ENCODE results near the gene BRF1.

The BRF1 gene

DNA sequence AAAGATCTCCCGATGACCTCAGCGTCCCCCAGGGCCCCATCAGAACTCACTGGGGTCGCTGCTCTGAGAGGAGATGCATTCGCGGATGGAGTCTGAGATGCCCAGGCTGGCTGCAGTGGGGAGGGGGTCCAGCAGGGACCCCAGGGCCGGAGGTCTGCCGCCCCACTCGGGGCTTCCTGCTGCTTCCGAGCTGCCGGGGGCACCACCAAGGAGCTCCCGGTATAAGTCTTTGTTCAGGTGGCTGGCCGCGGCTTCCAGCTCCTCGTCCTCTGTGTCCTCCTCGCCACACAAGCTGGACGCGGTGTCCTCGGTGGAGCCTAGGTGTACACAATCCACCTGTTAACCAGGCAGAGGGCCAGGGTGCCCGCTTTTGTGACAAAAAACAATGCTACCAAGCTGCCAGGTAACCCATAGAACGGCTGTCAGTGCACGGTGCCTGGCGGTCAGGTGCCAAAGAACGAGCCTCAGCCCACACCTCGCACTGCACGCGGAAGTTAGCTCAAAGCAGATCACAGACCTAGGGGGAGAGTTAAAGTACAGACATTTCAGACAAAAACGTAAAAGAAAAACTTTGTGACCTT, 79.1 kb downstream of the BRF1 start:
- Histone ChIP-seq H3K9ac (ENCODE audit: low read depth, low read length, poor library complexity, severe bottlenecking) (no peak overlapping the region), H3K79me2 (ENCODE audit: insufficient read depth, low read length) (no peaks in the 10 kb centered on the region), H3K4me3 (ENCODE audit: low read length, poor library complexity, severe bottlenecking) (no peak overlapping the region), H3K27me3 (ENCODE audit: insufficient read depth, low read length, poor library complexity, severe bottlenecking) (no peaks in the 10 kb centered on the region), H3K9me2 (replicated peaks; ENCODE audit: low read depth, low read length) (no peaks in the 10 kb centered on the region), H3F3A (ENCODE audit: low read depth) (no peaks in the 10 kb centered on the region), H3K4me1 (ENCODE audit: insufficient read depth, low read length, poor library complexity, severe bottlenecking) (no peaks in the 10 kb centered on the region), H3K36me3 (ENCODE audit: insufficient read depth, low read length) (peaks cover 96% of the 10 kb centered on the region; the same call in 1 of the 2 replicates), H4K20me1 (ENCODE audit: insufficient read depth, low read length, poor library complexity, severe bottlenecking) (no peaks in the 10 kb centered on the region), H2AFZ (ENCODE audit: low read length) (no peak overlapping the region), H3K4me2 (ENCODE audit: low read depth, low read length, poor library complexity, severe bottlenecking) (no peak overlapping the region), H3K9me3 (ENCODE audit: insufficient read depth, low read depth, low read length) (no peaks in the 10 kb centered on the region)
- TF ChIP-seq, protein P1, sequence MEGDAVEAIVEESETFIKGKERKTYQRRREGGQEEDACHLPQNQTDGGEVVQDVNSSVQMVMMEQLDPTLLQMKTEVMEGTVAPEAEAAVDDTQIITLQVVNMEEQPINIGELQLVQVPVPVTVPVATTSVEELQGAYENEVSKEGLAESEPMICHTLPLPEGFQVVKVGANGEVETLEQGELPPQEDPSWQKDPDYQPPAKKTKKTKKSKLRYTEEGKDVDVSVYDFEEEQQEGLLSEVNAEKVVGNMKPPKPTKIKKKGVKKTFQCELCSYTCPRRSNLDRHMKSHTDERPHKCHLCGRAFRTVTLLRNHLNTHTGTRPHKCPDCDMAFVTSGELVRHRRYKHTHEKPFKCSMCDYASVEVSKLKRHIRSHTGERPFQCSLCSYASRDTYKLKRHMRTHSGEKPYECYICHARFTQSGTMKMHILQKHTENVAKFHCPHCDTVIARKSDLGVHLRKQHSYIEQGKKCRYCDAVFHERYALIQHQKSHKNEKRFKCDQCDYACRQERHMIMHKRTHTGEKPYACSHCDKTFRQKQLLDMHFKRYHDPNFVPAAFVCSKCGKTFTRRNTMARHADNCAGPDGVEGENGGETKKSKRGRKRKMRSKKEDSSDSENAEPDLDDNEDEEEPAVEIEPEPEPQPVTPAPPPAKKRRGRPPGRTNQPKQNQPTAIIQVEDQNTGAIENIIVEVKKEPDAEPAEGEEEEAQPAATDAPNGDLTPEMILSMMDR (conservative IDR thresholded peaks at IDR 0.05; ENCODE audit: low read length): no peak
- TF ChIP-seq EZH2phosphoT487 (IDR thresholded peaks at IDR 0.05; ENCODE audit: borderline replicate concordance): no peak

DNA sequence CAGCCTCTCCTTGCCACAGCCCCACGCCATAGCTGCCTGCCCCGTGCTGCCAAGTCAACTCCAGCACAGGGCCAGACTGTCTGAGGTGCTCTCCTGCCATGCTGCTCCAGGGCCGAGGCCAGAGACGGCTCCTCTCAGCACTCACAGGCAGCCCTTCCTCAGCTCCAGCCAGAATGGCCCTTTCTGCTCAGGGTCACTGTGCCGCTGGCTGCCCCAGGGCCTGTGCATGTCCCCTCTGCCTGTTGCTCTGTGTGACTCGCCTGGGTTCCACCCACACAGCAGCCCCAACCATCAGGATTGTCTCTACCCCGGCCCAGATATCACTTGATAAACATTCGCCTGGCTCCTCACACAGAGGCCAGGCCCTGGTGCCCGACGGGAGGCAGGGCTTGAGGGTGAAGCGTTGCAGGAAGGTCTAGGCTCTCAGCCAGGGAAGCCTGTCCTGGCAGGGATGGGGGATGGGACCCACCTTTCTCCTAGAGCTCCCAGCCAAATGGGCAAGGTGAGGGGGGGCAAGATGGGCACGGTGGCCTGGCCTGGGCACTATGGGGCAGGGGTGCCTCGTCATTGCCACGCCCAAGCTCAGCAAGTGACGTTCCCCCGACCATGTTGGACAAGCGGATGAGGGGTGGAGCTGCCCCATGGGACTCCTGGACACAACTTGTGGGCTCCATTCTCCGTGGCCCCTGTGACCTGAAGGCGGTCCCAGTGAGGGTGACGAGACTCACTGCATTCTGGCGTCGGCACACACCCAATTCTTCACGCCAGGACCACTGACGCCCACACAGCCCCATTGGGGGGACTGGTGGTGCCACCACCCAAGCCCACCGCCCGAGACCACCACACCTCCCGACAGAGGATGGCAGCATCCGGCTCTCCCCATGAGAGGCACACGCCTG, 79.9 kb downstream of the BRF1 start:
- Histone ChIP-seq H2AFZ (ENCODE audit: low read length) (no peak overlapping the region), H3K4me2 (ENCODE audit: low read depth, low read length, poor library complexity, severe bottlenecking) (no peak overlapping the region), H3K4me1 (ENCODE audit: insufficient read depth, low read length, poor library complexity, severe bottlenecking) (no peaks in the 10 kb centered on the region), H3K9me3 (ENCODE audit: insufficient read depth, low read depth, low read length) (no peaks in the 10 kb centered on the region), H3K79me2 (ENCODE audit: insufficient read depth, low read length) (no peaks in the 10 kb centered on the region), H3F3A (ENCODE audit: low read depth) (no peaks in the 10 kb centered on the region), H3K9ac (ENCODE audit: low read depth, low read length, poor library complexity, severe bottlenecking) (no peak overlapping the region), H3K4me3 (ENCODE audit: low read length, poor library complexity, severe bottlenecking) (no peak overlapping the region), H3K27me3 (ENCODE audit: insufficient read depth, low read length, poor library complexity, severe bottlenecking) (no peaks in the 10 kb centered on the region), H3K9me2 (replicated peaks; ENCODE audit: low read depth, low read length) (no peaks in the 10 kb centered on the region), H4K20me1 (ENCODE audit: insufficient read depth, low read length, poor library complexity, severe bottlenecking) (no peaks in the 10 kb centered on the region), H3K36me3 (ENCODE audit: insufficient read depth, low read length) (peaks cover 96% of the 10 kb centered on the region; the same call in 1 of the 2 replicates)
- no peak for TF ChIP-seq EZH2phosphoT487 (IDR thresholded peaks at IDR 0.05; ENCODE audit: borderline replicate concordance)
- TF ChIP-seq, protein P1 (conservative IDR thresholded peaks at IDR 0.05; ENCODE audit: low read length): no peak

DNA sequence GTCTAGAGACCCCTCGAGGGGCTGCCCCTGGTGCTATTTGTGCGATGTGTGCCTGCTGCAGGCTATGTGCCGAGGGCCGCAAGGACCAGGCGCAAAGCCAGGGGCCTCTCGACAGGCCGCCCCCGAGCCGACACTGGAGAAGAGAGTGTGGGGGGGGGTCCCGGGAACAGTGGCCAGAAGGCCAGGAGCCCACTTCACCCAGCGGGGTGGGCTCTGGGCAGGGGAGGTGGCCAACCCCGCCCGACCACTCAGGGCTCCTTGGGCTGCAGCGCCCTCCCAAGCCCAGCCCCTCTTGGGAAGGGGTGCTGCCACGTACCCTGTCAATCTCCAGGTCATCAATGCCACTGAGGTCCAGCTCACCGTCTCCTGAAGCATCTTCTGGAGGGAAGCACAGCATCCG, 81.0 kb downstream of the BRF1 start:
- TF ChIP-seq EZH2phosphoT487 (IDR thresholded peaks at IDR 0.05; ENCODE audit: borderline replicate concordance): no peak
- TF ChIP-seq, protein P1 (conservative IDR thresholded peaks at IDR 0.05; ENCODE audit: low read length): no peak
- H4K20me1 ChIP-seq (ENCODE audit: insufficient read depth, low read length, poor library complexity, severe bottlenecking): no peaks in the 10 kb centered on the region
- peaks cover 88% of the 10 kb centered on the region; the same call in 1 of the 2 replicates for H3K36me3 ChIP-seq (ENCODE audit: insufficient read depth, low read length)
- H3K4me1 ChIP-seq (ENCODE audit: insufficient read depth, low read length, poor library complexity, severe bottlenecking): no peaks in the 10 kb centered on the region
- no peak overlapping the region for H2AFZ ChIP-seq (ENCODE audit: low read length)
- no peaks in the 10 kb centered on the region for H3K9me2 ChIP-seq (replicated peaks; ENCODE audit: low read depth, low read length)
- H3K4me3 ChIP-seq (ENCODE audit: low read length, poor library complexity, severe bottlenecking): no peak overlapping the region
- H3K4me2 ChIP-seq (ENCODE audit: low read depth, low read length, poor library complexity, severe bottlenecking): no peak overlapping the region
- H3K9me3 ChIP-seq (ENCODE audit: insufficient read depth, low read depth, low read length): no peaks in the 10 kb centered on the region
- no peaks in the 10 kb centered on the region for H3K79me2 ChIP-seq (ENCODE audit: insufficient read depth, low read length)
- no peaks in the 10 kb centered on the region for H3F3A ChIP-seq (ENCODE audit: low read depth)
- no peaks in the 10 kb centered on the region for H3K27me3 ChIP-seq (ENCODE audit: insufficient read depth, low read length, poor library complexity, severe bottlenecking)
- H3K9ac ChIP-seq (ENCODE audit: low read depth, low read length, poor library complexity, severe bottlenecking): no peak overlapping the region
